Tibial nerve (tissue), 4 donors: ENCODE measurements around the gene HMCN2.

Experiments
- CTCF ChIP-seq, 5 experiments: fragments of 200-600 bp in 3 of 5; fragments of 450-650 bp in 2 of 5; sonication (generic) in 3 of 5; IDR thresholded peaks; one replicate each; pipeline ENCODE4 v1.5.1; 2016 to 2019; ENCODE audit warnings: antibody characterized with exemption in 5 of 5, mild to moderate bottlenecking in 3 of 5, moderate library complexity in 2 of 5
- EP300 ChIP-seq, 2 donors: sonication (generic); formaldehyde crosslinking; IDR thresholded peaks; one replicate each; pipeline ENCODE4 v1.6.1; 2017; ENCODE audit warnings: antibody characterized with exemption in 2 of 2, mild to moderate bottlenecking in 1 of 2

GRCh38 chr9:130442746-130443455 is 177.3 kb downstream of the HMCN2 start:
- TF ChIP-seq EP300 (IDR thresholded peaks at IDR 0.05) = no peak
- no peak for TF ChIP-seq CTCF (IDR thresholded peaks at IDR 0.05)
